Measurements from ENCODE around the gene DYRK1A.
"Not testable (repeated sequence)": the region's sequence is repeated elsewhere in the genome, so short reads cannot be mapped to it uniquely, and the experiment has no call there.

Gene DYRK1A

DNA sequence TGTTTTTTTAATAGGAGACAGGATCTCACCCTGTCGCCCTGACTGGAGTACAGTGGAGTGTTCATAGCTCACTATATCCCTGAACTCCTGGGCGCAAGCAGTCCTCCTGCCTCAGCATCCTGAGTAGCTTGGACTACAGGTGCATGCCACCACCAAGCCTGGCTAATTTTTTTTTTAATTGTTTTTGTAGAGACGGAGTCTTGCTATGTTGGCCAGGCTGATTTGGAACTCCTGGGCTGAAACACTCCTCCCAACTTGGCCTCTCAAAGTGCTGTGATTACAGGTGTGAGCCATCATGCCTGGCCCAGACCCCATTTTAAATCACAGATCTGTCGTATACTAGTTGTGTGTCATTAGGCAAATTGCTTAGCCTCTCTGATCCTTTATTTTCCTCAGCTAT, 161.1 kb downstream of the DYRK1A start:
- no peak for DNase-seq (ENCODE audit: low read depth, low spot score)

DNA sequence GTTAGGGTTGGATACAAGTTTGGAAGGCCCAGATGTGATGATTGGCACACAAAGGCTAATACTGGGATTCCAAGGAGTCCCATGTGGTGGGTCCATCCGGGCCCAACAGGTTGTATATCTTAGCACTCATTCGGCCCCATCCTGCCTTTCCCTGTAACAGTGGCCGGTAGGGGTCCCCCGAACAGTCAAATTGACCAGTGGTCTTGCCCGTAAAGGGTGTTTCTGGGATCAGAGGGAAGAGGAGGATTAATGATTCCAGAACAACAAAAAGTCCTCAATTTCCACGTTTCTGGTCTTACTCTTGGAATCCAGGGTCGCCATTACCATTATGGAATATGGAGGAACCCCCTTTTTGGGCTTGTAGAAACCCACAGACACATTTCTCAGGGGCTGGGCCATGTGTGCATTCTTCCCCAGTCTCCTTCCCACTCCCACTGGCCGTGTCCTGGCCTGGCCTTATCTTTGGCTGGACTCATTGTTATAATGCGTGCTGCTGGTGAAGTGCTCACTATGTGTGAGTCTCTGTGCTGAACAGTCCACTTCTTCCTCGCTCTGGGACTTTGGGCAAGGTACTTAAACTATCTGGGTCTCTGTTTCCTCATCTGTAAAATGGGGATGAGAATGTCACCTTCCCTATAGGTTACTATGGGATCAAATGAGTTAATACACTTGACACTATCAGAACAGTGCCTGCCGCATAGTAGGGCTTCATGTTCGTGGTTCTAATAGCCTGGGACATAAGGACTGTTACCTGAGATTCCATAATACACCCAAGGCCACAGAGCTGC, 161.8 kb downstream of the DYRK1A start:
- DNase-seq (ENCODE audit: low read depth, low spot score), result no peak

DNA sequence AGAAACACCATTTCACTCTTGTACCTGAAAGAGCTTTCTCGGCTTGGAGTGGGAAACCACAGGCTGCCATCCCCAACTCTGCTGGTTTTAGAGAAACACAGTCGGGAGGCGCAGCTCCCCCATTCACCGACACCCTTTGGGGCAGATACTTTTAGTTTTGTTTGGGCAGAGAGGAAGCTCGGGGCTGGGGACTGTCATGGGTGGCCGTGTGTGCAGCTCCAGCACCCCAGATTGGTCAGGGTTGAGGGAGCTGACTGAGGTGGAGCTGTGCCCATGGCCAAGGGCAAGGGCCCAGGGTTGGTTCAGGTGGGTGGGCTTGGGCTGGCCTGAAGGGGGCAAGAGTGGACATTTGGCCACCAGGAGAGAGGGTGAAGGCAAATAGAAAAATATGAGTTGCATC, 163.1 kb downstream of the DYRK1A start:
- DNase-seq (ENCODE audit: low read depth, low spot score), result no peak

DNA sequence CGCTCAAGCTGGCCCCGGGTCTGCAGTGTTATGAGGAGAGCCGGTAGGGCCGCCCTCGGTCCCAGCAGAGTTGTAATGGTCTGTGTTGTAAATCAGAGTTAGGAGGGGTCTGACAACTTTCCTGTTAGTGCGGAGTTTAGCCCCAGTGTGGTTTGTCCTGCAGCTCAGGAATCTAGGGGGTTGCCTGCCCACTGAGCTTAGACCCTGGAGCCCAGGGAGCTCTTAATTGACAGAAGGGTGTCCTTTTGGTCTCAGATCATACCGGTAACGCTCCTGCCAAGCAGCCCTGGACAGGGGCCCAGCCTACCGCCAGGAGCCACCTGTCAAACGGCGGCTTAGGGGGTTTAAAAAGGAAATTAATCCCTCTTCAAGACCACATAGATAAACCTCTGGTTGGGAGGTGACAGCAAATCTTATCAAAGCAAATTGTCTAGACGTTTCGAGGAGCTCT, 164.4 kb downstream of the DYRK1A start:
- DNase-seq (ENCODE audit: low read depth, low spot score), result no peak

DNA sequence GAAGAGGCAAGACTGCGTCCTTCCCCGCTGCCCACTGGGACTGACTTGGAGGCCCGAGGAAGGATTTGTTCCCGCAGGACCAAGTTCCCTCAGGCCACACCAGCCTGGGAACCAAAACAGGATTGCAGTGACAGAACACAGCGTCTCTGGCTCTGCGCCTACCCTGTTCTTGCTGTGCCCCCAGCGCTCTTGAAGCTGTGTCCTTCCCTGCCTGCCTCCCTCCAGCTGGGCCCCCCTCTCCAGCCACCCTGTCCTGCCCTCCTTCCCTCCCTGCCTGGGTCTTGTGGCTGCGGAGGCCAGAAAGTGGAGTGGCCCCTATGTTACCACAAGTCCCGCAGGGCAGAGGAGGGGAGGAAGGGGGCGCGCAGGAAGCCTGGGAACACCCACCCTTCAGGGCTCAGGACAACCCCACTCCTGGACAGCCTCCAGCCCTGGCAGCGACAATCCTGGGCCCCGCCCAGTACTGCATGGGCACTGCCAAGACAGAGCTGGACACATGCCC, 164.9 kb downstream of the DYRK1A start:
- DNase-seq (ENCODE audit: low read depth, low spot score), result no peak

DNA sequence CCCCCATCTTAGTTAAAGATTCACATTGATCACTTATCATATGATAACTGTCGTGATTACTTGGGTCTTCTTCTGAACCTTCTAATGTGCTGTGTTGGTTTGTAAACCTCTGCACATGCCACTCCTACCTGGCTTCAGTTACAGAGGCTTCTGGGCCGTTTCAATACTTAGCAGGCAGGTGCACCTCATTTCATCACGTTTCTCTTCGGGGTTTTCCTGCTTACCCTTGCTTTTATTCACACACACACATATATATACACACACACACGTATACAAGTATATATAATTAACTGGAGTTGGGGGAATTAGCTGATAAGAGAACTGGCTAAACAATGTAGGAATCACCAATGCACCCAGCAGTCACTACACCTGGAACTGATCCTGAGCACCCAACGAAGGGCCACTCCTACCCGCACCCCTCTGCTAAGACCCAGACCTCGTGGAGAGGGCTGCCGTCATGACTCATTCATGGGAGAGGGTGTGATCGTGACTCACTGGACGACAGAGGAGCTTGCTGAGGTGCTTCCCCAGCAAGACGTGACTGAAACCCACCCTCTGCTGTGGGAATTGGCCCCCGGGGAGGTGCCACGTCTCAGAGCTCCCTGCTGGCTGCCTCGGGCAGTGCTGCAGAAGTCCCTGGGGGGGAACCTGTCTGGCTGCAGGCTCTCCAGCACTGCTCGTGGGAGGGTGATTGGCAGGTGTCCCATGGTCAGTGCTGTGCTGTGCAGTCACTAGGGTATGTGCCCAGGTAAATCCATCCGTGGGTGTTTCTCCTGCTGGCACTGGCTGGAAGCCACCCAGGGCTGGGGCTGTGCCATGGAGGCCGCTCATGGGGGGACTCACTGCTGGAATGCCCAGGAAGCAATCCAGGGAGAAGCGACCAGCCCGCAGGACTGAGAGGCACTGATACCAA, 166.6 kb downstream of the DYRK1A start:
- DNase-seq (ENCODE audit: low read depth, low spot score), result no peak

DNA sequence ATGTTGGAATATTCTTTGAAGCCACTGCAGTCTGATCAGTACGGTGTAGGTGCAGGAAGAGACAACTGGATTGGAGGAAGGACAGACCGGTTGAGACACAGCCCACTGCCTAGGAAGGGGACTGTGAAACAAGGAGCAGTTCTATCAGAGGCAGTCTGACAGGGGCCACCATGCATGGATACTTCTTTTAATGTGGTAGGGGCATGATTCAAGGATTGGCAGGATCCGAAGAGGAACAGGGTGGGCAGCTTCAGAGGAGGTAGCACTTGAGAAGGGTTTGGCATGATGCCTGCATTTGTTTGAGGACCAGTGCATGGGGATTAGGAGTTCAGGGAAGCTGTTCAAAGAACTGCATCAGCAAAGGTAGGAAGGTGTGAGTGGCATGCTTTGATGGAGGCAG, 167.9 kb downstream of the DYRK1A start:
- DNase-seq (ENCODE audit: low read depth, low spot score), result no peak

DNA sequence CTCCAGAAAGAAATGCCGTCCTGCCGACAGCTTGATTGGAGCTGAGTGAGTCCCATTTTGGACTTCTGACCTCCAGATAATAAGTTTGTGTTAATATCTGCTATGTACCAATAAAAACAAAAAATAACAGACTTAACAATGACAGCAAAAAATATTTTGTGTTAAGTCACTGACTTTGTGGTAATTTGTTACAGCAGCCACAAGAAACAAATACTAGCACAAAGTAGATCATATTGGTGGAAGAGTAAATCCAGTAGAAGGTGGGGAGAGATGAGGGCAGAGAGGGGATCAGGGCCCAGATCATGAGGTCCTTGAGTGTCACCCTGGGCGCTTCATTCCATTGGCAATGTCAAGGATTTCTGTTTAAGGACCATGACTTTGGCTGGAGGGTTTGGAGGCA, 168.6 kb downstream of the DYRK1A start:
- DNase-seq (ENCODE audit: low read depth, low spot score), result no peak

DNA sequence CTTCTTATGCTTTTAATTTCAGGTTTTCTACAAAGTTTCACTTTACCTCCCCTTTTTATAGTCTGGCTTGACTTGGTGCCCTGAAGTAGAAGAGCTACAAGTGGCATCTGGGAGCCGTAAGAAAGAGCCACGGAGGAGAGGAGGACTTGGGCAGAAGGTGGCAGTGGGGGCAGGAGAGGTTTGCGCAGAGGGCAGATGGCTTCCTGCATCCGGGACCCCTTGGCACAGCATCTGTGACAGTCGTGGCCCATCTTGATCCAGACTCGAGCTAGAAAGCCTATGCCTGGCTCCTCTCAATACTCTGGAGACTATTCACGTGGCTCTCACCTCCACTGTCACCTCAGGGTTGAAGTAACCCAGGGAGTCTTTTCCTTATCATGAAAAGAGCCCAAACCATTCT, 169.1 kb downstream of the DYRK1A start:
- DNase-seq (ENCODE audit: low read depth, low spot score), result no peak

DNA sequence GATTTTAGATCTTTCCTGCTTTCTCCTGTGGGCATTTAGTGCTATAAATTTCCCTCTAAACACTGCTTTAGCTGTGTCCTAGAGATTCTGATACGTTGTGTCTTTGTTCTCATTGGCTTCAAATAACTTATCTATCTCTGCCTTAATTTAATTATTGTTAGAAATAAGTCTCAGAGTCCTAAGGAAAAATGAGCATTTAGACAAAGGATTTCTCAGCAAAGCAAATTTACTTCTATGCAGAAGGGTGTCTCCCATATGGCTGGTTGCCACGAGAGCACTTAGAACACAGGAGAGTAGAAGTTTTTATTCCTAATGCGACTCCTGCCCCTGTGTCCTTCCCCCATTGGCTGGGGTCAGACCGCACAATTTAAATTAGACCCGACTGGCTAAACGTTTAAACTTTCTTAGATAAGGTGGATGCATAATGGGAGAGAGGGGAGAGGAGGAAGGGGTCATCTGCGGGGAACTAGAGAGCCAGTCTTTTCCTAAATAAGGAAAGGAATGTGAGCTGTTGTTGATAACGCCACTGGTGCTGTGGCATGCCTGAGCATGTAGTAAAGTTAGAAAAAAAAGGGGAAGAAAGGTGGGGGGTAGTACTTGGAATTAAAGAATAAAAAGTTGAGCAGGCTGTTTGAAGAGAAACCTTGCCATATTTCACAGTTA, 170.2 kb downstream of the DYRK1A start:
- DNase-seq (ENCODE audit: low read depth, low spot score), result no peak

DNA sequence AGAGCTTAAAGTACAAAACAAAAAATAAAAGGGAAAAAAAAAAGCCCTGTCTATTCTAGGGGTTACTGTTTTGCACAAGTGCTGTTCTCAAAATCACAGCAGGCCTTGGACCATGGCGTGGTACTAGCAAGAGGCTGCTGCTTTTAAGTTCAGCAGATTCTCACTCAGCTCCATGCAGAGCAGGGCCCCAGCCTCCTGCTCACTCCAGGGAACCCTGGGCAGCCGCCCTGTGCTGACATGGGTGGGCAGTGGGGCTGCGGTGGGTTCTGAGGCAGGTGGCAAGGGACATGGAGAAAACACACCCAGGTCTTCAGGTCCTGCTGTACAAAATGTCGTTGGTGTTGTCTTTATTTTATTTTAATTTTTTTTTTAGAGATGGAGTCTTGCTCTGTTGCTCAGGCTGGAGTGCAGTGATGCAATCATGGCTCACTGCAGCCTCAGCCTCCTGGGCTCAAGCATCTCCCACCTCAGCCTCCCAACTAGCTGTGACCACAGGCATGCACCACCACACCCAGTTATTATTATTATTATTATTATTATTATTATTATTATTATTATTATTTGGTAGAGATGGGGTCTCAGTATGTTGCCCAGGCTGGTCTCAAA, 170.9 kb downstream of the DYRK1A start:
- DNase-seq (ENCODE audit: low read depth, low spot score), result no peak

DNA sequence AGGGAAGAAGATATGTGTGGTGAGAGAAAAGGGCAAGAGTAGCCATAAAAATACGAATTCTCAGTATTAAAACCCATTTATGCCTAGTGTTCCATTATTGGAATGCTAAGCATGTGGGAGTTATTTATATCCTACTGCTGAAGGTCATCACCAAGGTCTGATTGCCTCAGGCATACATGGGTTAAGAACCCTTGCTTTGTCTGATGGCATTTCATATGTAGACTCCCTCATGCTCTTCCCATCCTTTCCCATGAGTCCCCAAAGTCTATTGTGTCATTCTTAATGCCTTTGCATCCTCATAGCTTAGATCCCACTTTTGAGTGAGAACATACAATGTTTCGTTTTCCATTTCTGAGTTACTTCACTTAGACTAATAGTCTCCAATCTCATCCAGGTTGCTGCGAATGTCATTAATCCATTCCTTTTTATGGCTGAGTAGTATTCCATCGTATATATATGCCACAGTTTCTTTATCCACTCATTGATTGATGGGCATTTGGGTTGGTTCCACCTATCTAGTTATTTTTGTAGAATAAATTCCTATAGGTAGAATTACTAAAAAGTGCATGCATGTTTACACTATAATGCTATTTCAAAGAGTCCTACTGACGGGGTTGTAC, 172.5 kb downstream of the DYRK1A start:
- DNase-seq (ENCODE audit: low read depth, low spot score), result no peak

DNA sequence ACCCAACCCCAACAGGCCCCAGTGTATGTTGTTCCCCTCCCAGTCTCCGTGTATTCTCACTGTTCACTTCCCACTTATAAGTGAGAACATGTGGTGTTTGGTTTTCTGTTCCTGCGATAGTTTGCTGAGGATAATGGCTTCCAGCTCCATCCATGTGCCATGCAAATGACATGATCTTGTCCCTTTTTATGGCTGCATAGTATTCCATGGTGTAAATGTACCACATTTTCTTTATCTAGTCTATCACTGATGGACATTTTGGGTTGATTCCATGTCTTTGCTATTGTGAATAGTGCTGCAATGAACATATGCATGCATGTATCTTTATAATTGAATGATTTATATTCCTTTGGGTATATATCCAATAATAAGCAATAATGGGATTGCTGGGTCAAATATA, 174.6 kb downstream of the DYRK1A start:
- DNase-seq (ENCODE audit: low read depth, low spot score), result not testable (repeated sequence)

DNA sequence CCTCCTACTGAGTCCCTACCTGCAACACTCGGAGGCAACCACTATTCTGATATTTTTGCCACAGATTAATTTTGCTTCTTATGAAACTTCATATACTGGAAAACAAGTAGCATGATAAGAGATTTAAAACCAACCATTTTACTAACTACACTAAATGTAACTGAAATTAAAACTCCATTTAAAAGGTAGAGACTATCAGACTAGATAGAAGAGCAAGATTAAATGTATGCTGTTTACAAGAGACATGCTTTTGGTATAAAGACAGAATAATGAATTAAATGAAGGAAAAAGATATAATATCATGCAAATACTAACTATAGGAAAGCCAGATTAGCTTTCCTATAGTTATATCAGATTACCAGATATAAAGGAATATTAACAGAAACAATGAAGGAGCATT, 175.9 kb downstream of the DYRK1A start:
- no peak for DNase-seq (ENCODE audit: low read depth, low spot score)

DNA sequence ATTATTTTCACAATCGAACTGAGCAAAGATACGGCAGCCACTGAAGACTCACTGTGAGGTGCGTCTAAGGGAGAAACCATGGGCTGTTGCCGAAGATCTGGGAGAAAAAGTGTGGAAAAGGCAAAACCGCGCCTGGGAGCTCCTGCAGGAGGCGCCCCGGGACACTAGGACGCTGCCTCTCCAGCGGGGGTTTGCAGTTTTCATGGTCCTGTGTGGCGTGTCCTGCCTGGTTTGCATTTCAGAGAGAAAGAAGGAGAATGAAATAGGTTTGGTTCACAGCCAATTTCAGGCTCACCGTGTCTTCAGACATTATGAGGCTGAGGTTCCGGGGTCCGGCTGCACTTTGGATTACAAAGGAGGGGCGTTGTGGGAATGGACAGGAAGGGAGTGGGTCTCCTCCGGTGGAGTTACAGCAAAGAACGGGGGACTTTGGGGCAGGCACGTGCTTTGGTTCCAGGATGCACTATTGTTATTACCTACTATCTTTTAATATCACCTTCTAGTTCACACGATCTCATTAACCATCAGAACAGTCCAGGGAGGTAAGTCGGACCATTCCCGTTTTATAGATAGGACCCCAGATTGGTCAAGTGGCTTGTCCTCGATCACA, 179.8 kb downstream of the DYRK1A start:
- DNase-seq (ENCODE audit: low read depth, low spot score), result no peak

DNA sequence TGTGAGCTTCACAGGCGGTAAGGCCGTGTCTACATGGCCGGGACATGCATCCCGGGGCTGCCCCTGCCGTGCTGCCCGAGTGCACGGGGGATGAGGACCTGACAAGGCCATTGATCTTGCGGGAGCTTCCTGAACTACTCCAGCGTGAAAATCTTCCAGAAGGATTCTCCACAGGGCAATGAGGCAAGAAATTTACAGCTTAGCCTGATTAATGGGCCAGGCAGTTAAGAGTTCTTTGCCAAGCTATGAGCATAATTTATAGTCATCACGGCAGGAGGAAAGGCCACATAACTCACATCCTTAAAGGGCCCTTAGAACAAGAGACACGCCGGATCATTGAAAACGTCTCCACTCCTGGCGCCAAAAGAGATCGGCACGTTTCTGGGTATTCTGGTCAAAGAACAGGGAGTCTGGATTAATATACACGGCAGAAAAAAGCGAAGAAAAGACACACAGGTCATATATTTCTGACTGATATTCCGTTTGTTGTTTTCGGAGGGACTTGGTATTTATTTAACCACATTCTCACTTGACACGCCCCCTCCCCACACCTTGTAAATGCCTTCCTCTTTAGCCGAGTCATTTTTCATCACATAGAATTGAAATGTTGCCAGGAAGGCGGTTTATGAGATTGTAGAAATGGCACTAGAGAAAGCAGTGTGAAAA, 180.5 kb downstream of the DYRK1A start:
- no peak for DNase-seq (ENCODE audit: low read depth, low spot score)

DNA sequence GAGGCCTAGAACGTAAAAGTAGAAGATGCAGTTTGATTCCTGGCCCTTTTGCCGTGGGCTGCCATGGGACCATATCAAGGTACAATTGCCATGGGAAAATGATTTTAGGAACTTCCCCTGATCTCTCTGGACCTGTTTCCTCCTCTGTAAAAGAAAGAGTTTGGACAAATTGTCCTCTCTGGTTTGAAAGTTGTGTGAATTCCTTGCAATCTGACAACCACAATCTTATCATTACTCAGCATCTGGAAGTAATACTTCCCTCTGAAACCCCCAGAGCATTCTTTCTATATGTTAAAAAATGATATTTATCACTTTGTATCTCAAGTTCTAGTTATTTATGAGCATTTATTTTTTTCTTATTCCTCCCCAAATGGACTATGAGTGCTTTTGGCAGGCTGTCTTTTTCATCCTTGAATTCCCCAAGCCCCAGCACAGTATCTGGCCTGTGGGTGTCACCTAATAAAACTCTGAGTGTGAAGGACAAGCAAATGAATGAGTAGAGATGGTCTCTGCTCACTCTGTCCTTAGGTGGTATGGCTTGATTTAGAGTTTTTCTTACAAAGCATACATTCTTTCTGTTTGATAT, 181.1 kb downstream of the DYRK1A start:
- DNase-seq (ENCODE audit: low read depth, low spot score), result no peak

DNA sequence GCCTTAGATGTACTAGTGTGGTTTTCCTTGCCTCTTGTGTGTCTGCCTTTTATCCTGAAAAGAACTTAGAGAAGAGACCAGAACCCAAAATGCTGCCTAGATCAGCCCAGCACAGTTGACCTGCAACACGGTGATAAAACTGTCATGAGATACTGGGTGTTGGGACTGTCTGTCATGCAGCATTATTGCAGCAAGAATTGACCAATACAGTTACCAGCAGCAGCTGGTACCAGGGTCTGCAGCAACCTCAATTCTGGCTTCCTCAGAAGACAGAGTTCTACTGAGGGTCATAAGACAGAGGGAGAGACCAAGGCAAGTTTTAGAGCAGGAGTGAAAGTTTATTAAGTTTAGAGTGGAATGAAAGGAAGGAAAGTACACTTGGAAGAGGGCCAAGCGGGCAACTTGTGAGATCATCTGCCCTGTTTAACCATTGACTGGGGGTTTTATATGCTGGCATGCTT, 182.0 kb downstream of the DYRK1A start:
- no peak for DNase-seq (ENCODE audit: low read depth, low spot score)

DNA sequence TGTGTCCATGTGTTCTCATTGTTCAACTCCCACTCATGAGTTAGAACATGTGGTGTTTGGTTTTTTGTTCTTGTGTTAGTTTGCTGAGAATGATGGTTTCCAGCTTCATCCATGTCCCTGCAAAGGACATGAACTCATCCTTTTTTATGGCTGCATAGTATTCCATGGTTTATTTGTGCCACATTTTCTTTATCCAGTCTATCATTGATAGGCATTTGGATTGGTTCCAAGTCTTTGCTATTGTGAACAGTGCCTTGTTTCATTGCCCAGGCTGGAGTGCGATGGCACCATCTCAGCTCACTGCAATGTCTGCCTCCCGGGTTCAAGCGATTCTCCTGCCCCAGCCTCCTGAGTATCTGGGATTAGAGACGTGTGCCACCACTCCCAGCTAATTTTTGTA, 183.2 kb downstream of the DYRK1A start:
- not testable (repeated sequence) for DNase-seq (ENCODE audit: low read depth, low spot score)

DNA sequence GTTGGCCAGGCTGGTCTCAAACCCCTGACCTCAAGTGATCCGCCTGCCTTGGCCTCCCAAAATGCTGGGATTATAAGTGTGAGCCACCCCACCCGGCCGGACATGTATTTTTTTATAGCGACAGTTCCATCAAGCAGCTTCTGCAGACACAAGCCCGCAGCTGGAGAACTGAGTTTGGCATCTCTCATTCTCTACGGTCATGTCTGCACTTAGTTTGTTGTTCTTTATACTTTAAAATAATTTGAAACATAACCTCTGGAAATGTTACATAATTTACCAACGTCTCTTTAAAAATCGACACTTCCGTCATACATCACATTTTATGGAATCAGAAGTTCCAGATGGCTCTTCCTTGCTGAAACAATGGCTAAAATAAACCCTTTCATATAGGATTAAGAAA, 183.6 kb downstream of the DYRK1A start:
- DNase-seq (ENCODE audit: low read depth, low spot score), result no peak

All from brain pericyte (primary cell).